HCT116 (cell line): ENCODE data around the gene ADPRHL1. TPM values are rescaled to one million over a fixed set of nuclear protein-coding genes. Genes with fewer than 3 reads are reported as not detected.

Experiments
- ATAC-seq: fragments of 200-7000 bp; cut with Tn5 transposase; 2 replicates; pipeline ENCODE4 v1.9.1; 2020; ENCODE audit warnings: mild to moderate bottlenecking, moderate library complexity
- BruUV-seq: library from RNA; stranded (reverse); fragments of 400-500 nt; replicated peaks from 2 replicates; lab custom pipeline; 2021; lab: Mats Ljungman, UMichigan
- CTCF ChIA-PET: fragments of 300-600 bp; sonication (Branson Sonifier 250); formaldehyde crosslinking; loops from one replicate; lab custom pipeline; 2021; ENCODE audit warnings: antibody characterized with exemption; lab: Charles Lee
- POLR2A ChIA-PET: fragments of 300-600, 350-600 bp; sonication (Branson Sonifier 250); formaldehyde crosslinking; loops from one replicate; lab custom pipeline; 2021; ENCODE audit warnings: antibody characterized with exemption; lab: Charles Lee
- RAD21 ChIA-PET, 2 experiments: fragments of 300-600 bp; sonication (Branson Sonifier 250); formaldehyde crosslinking; loops; one replicate each; lab custom pipeline; 2023; ENCODE audit warnings: low total read pairs in 2 of 2; ENCODE audit not compliant: uncharacterized antibody in 2 of 2, unreplicated experiment in 2 of 2, low non-redundant PET in 1 of 2; lab: Charles Lee
- DNase-seq: peaks from one replicate; pipeline ENCODE4 v3.0.0-alpha.2; 2010; ENCODE audit warnings: low read depth, low spot score
- H2AFZ ChIP-seq: fragments of 200-600 bp; shearing (Covaris generic), sonication (generic); 2 replicates; pipeline ENCODE4 v1.6.1; 2017; ENCODE audit warnings: low read depth, mixed run types, mixed read lengths, antibody characterized with exemption, low read length; ENCODE audit not compliant: poor library complexity, severe bottlenecking
- H3K27ac ChIP-seq: 2 replicates; pipeline ENCODE4 v1.5.1; 2012; ENCODE audit warnings: low read depth, low read length
- H3K27me3 ChIP-seq: fragments of 200-600 bp; sonication (generic); 2 replicates; pipeline ENCODE4 v1.6.1; 2016; ENCODE audit warnings: mixed run types, low read length, mixed read lengths; ENCODE audit not compliant: insufficient read depth
- H3K36me3 ChIP-seq, 2 experiments: fragments of 200-500 bp in 1 of 2; fragments of 200-600 bp in 1 of 2; sonication (Bioruptor generic) in 1 of 2; sonication (generic) in 1 of 2; 2 replicates each; pipeline versions ENCODE4 v1.5.1 to v1.6.1; 2014 to 2016; ENCODE audit warnings: low read length in 2 of 2, inconsistent platforms in 1 of 2, mixed read lengths in 1 of 2, mixed run types in 1 of 2; ENCODE audit not compliant: insufficient read depth in 2 of 2, control insufficient read depth in 1 of 2
- H3K4me1 ChIP-seq, 2 experiments: fragments of 200-600 bp in 1 of 2; sonication (generic) in 1 of 2; 2 replicates each; pipeline versions ENCODE4 v1.5.1 to v1.6.1; 2012 to 2017; ENCODE audit warnings: low read length in 2 of 2, inconsistent platforms in 1 of 2, mild to moderate bottlenecking in 1 of 2, mixed read lengths in 1 of 2, mixed run types in 1 of 2, moderate library complexity in 1 of 2; ENCODE audit not compliant: insufficient read depth in 2 of 2, control insufficient read depth in 1 of 2
- H3K4me2 ChIP-seq: fragments of 200-600 bp; sonication (generic); 2 replicates; pipeline ENCODE4 v1.6.1; 2017; ENCODE audit warnings: mixed run types, low read length, mixed read lengths
- H3K4me3 ChIP-seq, 2 experiments: fragments of 200-600 bp in 1 of 2; sonication (generic) in 1 of 2; replicated peaks in 1 of 2; 2 replicates each; pipeline ENCODE4 v1.5.1; 2011 to 2016; ENCODE audit warnings: low read length in 2 of 2, control low read depth in 1 of 2, low read depth in 1 of 2, mild to moderate bottlenecking in 1 of 2, mixed read lengths in 1 of 2, mixed run types in 1 of 2
- H3K79me2 ChIP-seq: fragments of 200-600 bp; sonication (generic); 2 replicates; pipeline ENCODE4 v1.6.1; 2017; ENCODE audit warnings: mild to moderate bottlenecking, mixed run types, low read length, moderate library complexity, mixed read lengths; ENCODE audit not compliant: insufficient read depth
- H3K9ac ChIP-seq: fragments of 200-600 bp; sonication (generic); 2 replicates; pipeline ENCODE4 v1.6.1; 2016; ENCODE audit warnings: low read length, mixed read lengths
- H3K9me2 ChIP-seq: fragments of 200-600 bp; sonication (generic), shearing (Covaris generic); 2 replicates; pipeline ENCODE4 v1.6.1; 2017; ENCODE audit warnings: mixed run types, mild to moderate bottlenecking, moderate library complexity; ENCODE audit not compliant: insufficient read depth
- H3K9me3 ChIP-seq, 2 experiments: fragments of 200-500 bp in 1 of 2; fragments of 200-600 bp in 1 of 2; sonication (Bioruptor generic) in 1 of 2; sonication (generic) in 1 of 2; 2 replicates each; pipeline ENCODE4 v1.6.1; 2014 to 2017; ENCODE audit warnings: low read length in 2 of 2, mixed read lengths in 2 of 2, inconsistent platforms in 1 of 2, low read depth in 1 of 2, mild to moderate bottlenecking in 1 of 2, mixed run types in 1 of 2, moderate library complexity in 1 of 2; ENCODE audit not compliant: control insufficient read depth in 1 of 2, insufficient read depth in 1 of 2
- H4K20me1 ChIP-seq: fragments of 200-600 bp; sonication (generic), shearing (Covaris generic); 2 replicates; pipeline ENCODE4 v1.6.1; 2017; ENCODE audit warnings: mixed run types, mild to moderate bottlenecking, moderate library complexity; ENCODE audit not compliant: insufficient read depth
- ATF3 ChIP-seq: IDR thresholded peaks from 2 replicates; pipeline ENCODE4 v1.6.1; 2012
- CEBPB ChIP-seq: IDR thresholded peaks from 2 replicates; pipeline ENCODE4 v1.6.1; 2012; ENCODE audit warnings: low read depth
- EGR1 ChIP-seq: IDR thresholded peaks from 2 replicates; pipeline ENCODE4 v1.6.1; 2012; ENCODE audit warnings: low read depth
- ELF1 ChIP-seq: IDR thresholded peaks from 2 replicates; pipeline ENCODE4 v1.6.1; 2012; ENCODE audit warnings: low read depth, borderline replicate concordance
- EZH2 ChIP-seq: fragments of 200-600 bp; sonication (generic); IDR thresholded peaks from 2 replicates; pipeline ENCODE4 v1.6.1; 2017; ENCODE audit warnings: antibody characterized with exemption, mixed run types
- EZH2phosphoT487 ChIP-seq: fragments of 200-600 bp; IDR thresholded peaks from 2 replicates; pipeline ENCODE4 v1.6.1; 2018; ENCODE audit warnings: antibody characterized with exemption, borderline replicate concordance
- FOSL1 ChIP-seq: IDR thresholded peaks from 2 replicates; pipeline ENCODE4 v1.6.1; 2012; ENCODE audit warnings: low read depth
- JUND ChIP-seq: IDR thresholded peaks from 2 replicates; pipeline ENCODE4 v1.6.1; 2012
- MAX ChIP-seq: IDR thresholded peaks from 2 replicates; pipeline ENCODE4 v1.6.1; 2012
- POLR2AphosphoS5 ChIP-seq: IDR thresholded peaks from 2 replicates; pipeline ENCODE4 v1.6.1; 2011; ENCODE audit warnings: mild to moderate bottlenecking, low read depth, low read length, moderate library complexity
- REST ChIP-seq: IDR thresholded peaks from 2 replicates; pipeline ENCODE4 v1.6.1; 2012; ENCODE audit warnings: low read depth
- SRF ChIP-seq: IDR thresholded peaks from 2 replicates; pipeline ENCODE4 v1.6.1; 2012; ENCODE audit warnings: low read depth
- TCF7L2 ChIP-seq: IDR thresholded peaks from 2 replicates; pipeline ENCODE4 v1.7.0; 2011; ENCODE audit warnings: borderline replicate concordance, inconsistent platforms; ENCODE audit not compliant: insufficient read depth, insufficient read length; ENCODE audit errors: extremely low read depth
- YY1 ChIP-seq: IDR thresholded peaks from 2 replicates; pipeline ENCODE4 v1.6.1; 2011; ENCODE audit warnings: low read length, low read depth, moderate library complexity, mild to moderate bottlenecking; ENCODE audit not compliant: insufficient replicate concordance; ENCODE audit errors: extremely low read depth
- ZNF274 ChIP-seq: fragments of 200-500 bp; sonication (Bioruptor generic); IDR thresholded peaks from 2 replicates; pipeline ENCODE4 v1.6.1; 2014; ENCODE audit warnings: mild to moderate bottlenecking, low read depth, low read length, inconsistent platforms
- intact Hi-C: fragments of 100-400 bp; cut with micrococcal nuclease; formaldehyde crosslinking; loops from 2 replicates; pipeline ENCODE4 v1.10.0; 2022
- total RNA-seq: library from RNA; stranded (reverse); gene quantifications from one replicate; pipeline ENCODE4 v1.2.1, GENCODE V29; 2021; ENCODE audit not compliant: unreplicated experiment
- TF ChIP-seq, protein P1 (sequence below), 3 experiments: fragments of 200-600 bp in 1 of 3; sonication (generic) in 1 of 3; IDR thresholded peaks in 2 of 3; conservative IDR thresholded peaks in 1 of 3; 2 replicates each; pipeline ENCODE4 v1.5.1; 2012 to 2017; ENCODE audit warnings: low read depth in 2 of 3, low read length in 2 of 3, antibody characterized with exemption in 1 of 3, borderline replicate concordance in 1 of 3, control low read depth in 1 of 3, mild to moderate bottlenecking in 1 of 3, mixed read lengths in 1 of 3, mixed run types in 1 of 3, moderate library complexity in 1 of 3; ENCODE audit not compliant: insufficient read depth in 1 of 3

Gene ADPRHL1
- total RNA-seq, 1 experiment from 2014 or later = 12.6 TPM

GRCh38 chr13:113371061-113371460 lies 82.2 kb downstream of the ADPRHL1 start:
- Histone ChIP-seq H3K27ac (no peak overlapping the region), H3K36me3 (no peaks in the 10 kb centered on the region), H3K4me2 (no peak overlapping the region), H3K79me2 (no peaks in the 10 kb centered on the region), H3K9me2 (no peaks in the 10 kb centered on the region), H2AFZ (no peak overlapping the region)
- ATAC-seq (no peak), DNase-seq (no peak)
- CTCF ChIA-PET = no interaction called here
- BruUV-seq = no TSS peak
- TF ChIP-seq SRF = no peak
- TF ChIP-seq ATF3 = no peak
- no peak for TF ChIP-seq EZH2phosphoT487
- TF ChIP-seq FOSL1 = no peak
- TF ChIP-seq, all 23 proteins: peak for 0
- Histone ChIP-seq H3K27me3 (no peaks in the 10 kb centered on the region), H3K4me3 (no peak overlapping the region), H3K9ac (no peak overlapping the region), H3K9me3 (no peaks in the 10 kb centered on the region), H3K4me1 (no peaks in the 10 kb centered on the region), H4K20me1 (no peaks in the 10 kb centered on the region)
- ChIA-PET POLR2A (no interaction called here), RAD21 (no interaction called here)
- intact Hi-C loops = loop anchor here (5.0 kb wide), 1 partner anchor 334 kb away; no protein-coding TSS in a partner anchor

DNA sequence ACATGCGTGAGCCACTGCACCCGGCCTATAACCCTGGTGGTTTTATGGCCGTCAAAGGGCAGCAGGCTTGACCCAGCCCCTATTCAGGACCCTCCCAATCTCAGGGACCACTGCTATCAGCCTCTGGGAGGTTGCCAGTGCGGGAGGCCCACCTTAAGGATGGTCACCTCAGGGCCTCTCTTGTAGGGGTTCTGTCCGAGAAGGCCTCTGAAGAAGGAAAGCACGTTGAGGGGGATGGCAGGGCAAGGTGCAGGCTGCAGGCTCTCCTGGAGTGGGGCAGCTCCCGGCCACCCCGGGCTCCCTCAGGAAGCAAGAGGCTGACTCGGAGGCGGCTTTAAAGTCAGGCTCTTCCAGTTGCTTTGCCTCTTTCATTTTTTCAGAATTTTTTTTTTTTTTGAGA lies 83.4 kb downstream of the ADPRHL1 start:
- no peak overlapping the region for H3K9ac ChIP-seq
- H3K9me2 ChIP-seq = no peaks in the 10 kb centered on the region
- ChIA-PET CTCF (no interaction called here), RAD21 (no interaction called here), POLR2A (no interaction called here)
- H3K36me3 ChIP-seq = no peaks in the 10 kb centered on the region
- no peak overlapping the region for H3K4me3 ChIP-seq
- intact Hi-C loops = loop anchor here (5.0 kb wide), 1 partner anchor 333 kb away; no protein-coding TSS in a partner anchor
- H3K9me3 ChIP-seq = no peaks in the 10 kb centered on the region
- H2AFZ ChIP-seq = no peak overlapping the region
- ATAC-seq = no peak
- no peaks in the 10 kb centered on the region for H3K27me3 ChIP-seq
- H3K4me2 ChIP-seq = no peak overlapping the region
- DNase-seq = no peak
- H3K79me2 ChIP-seq = no peaks in the 10 kb centered on the region
- no peaks in the 10 kb centered on the region for H4K20me1 ChIP-seq
- H3K27ac ChIP-seq = no peak overlapping the region
- H3K4me1 ChIP-seq = peaks cover 0 to under 1% of the 10 kb centered on the region in 2 experiments; a peak in 1 of 4 replicates
- no TSS peak for BruUV-seq
- TF ChIP-seq REST = no peak
- TF ChIP-seq ZNF274 = no peak
- no peak for TF ChIP-seq EZH2
- no peak for TF ChIP-seq MAX
- TF ChIP-seq FOSL1 = no peak
- TF ChIP-seq, protein P1, sequence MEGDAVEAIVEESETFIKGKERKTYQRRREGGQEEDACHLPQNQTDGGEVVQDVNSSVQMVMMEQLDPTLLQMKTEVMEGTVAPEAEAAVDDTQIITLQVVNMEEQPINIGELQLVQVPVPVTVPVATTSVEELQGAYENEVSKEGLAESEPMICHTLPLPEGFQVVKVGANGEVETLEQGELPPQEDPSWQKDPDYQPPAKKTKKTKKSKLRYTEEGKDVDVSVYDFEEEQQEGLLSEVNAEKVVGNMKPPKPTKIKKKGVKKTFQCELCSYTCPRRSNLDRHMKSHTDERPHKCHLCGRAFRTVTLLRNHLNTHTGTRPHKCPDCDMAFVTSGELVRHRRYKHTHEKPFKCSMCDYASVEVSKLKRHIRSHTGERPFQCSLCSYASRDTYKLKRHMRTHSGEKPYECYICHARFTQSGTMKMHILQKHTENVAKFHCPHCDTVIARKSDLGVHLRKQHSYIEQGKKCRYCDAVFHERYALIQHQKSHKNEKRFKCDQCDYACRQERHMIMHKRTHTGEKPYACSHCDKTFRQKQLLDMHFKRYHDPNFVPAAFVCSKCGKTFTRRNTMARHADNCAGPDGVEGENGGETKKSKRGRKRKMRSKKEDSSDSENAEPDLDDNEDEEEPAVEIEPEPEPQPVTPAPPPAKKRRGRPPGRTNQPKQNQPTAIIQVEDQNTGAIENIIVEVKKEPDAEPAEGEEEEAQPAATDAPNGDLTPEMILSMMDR (IDR thresholded peaks at IDR 0.05 in 2 of 3, conservative IDR thresholded peaks at IDR 0.05 in 1 of 3; ENCODE audit: borderline replicate concordance in 1 of 3, insufficient read depth in 1 of 3, low read depth in 2 of 3, low read length in 2 of 3) = no peak
- no peak for TF ChIP-seq YY1
- no peak for TF ChIP-seq EGR1
- TF ChIP-seq TCF7L2 = no peak
- no peak for TF ChIP-seq ELF1
- TF ChIP-seq POLR2AphosphoS5 = no peak
- TF ChIP-seq JUND = no peak
- no peak for TF ChIP-seq CEBPB
